CD14-positive monocyte (primary cell): ENCODE measurements around the gene LRRTM4. TPM values are rescaled to one million over a fixed set of nuclear protein-coding genes. Genes with fewer than 3 reads are reported as not detected.
"Not testable (repeated sequence)": the region's sequence is repeated elsewhere in the genome, so short reads cannot be mapped to it uniquely, and the experiment has no call there.

Experiments
- DNase-seq, 3 donors: peaks; one replicate each; pipeline ENCODE4 v3.0.0-alpha.2; 2011 to 2022
- H2AFZ ChIP-seq: 2 replicates; pipeline ENCODE4 v1.6.0; 2012; ENCODE audit warnings: mild to moderate bottlenecking, low read depth, low read length, inconsistent platforms; ENCODE audit not compliant: insufficient read depth, poor library complexity, severe bottlenecking
- H3K27ac ChIP-seq, 2 donors: 1 replicate in 1 of 2; 2 replicates in 1 of 2; pipeline ENCODE4 v1.5.1; 2012 to 2013; ENCODE audit warnings: low read length in 2 of 2, control low read depth in 1 of 2, inconsistent platforms in 1 of 2, low read depth in 1 of 2, mild to moderate bottlenecking in 1 of 2
- H3K27me3 ChIP-seq, 2 donors: one replicate each; pipeline versions ENCODE4 v1.6.0 to v1.6.1; 2011 to 2013; ENCODE audit warnings: low read length in 2 of 2; ENCODE audit not compliant: control insufficient read depth in 2 of 2, insufficient read depth in 2 of 2
- H3K36me3 ChIP-seq, 2 donors: replicated peaks in 1 of 2; 1 replicate in 1 of 2; 2 replicates in 1 of 2; pipeline versions ENCODE4 v1.5.1 to v1.6.1; 2012 to 2013; ENCODE audit warnings: low read length in 2 of 2, control low read depth in 1 of 2, inconsistent platforms in 1 of 2, mild to moderate bottlenecking in 1 of 2; ENCODE audit not compliant: insufficient read depth in 2 of 2, control insufficient read depth in 1 of 2
- H3K4me1 ChIP-seq, 2 donors: 1 replicate in 1 of 2; 2 replicates in 1 of 2; pipeline versions ENCODE4 v1.5.1 to v1.6.1; 2012 to 2013; ENCODE audit warnings: low read length in 2 of 2, control low read depth in 1 of 2, inconsistent platforms in 1 of 2, mild to moderate bottlenecking in 1 of 2, moderate library complexity in 1 of 2; ENCODE audit not compliant: insufficient read depth in 2 of 2, control insufficient read depth in 1 of 2
- H3K4me2 ChIP-seq: replicated peaks from 2 replicates; pipeline ENCODE3; 2012; ENCODE audit warnings: low read length, moderate library complexity, mild to moderate bottlenecking; ENCODE audit not compliant: poor library complexity, severe bottlenecking; ENCODE audit errors: extremely low read depth
- H3K4me3 ChIP-seq, 3 experiments: fragments of 200-600 bp in 1 of 3; sonication (generic) in 1 of 3; replicated peaks in 1 of 3; 1 replicate in 2 of 3; 2 replicates in 1 of 3; pipeline ENCODE4 v1.5.1; 2011 to 2013; ENCODE audit warnings: low read length in 3 of 3, mild to moderate bottlenecking in 3 of 3, control low read depth in 2 of 3, low read depth in 2 of 3, inconsistent platforms in 1 of 3, moderate library complexity in 1 of 3
- H3K79me2 ChIP-seq: 2 replicates; pipeline ENCODE4 v1.6.0; 2012; ENCODE audit warnings: mild to moderate bottlenecking, control low read depth, inconsistent platforms, low read length, moderate library complexity; ENCODE audit not compliant: insufficient read depth
- H3K9ac ChIP-seq: 2 replicates; pipeline ENCODE4 v1.6.0; 2017; ENCODE audit warnings: low read length, mild to moderate bottlenecking; ENCODE audit not compliant: insufficient read depth, poor library complexity, severe bottlenecking
- H3K9me3 ChIP-seq, 2 donors: replicated peaks in 1 of 2; 1 replicate in 1 of 2; 2 replicates in 1 of 2; pipeline versions ENCODE4 v1.5.1 to v1.6.1; 2012 to 2013; ENCODE audit warnings: low read length in 2 of 2, control low read depth in 1 of 2; ENCODE audit not compliant: control insufficient read depth in 1 of 2, insufficient read depth in 1 of 2
- H4K20me1 ChIP-seq: 2 replicates; pipeline ENCODE4 v1.6.0; 2012; ENCODE audit warnings: mild to moderate bottlenecking, low read length, control low read depth, moderate library complexity; ENCODE audit not compliant: insufficient read depth
- H3K27ac Mint-ChIP-seq, 7 donors: one replicate each; pipeline ENCODE4 v1.8.0; 2020; ENCODE audit warnings: mild to moderate bottlenecking in 7 of 7, mixed read lengths in 7 of 7, moderate library complexity in 6 of 7, inconsistent platforms in 2 of 7
- H3K27me3 Mint-ChIP-seq, 3 donors: one replicate each; pipeline ENCODE4 v1.8.0; 2021 to 2022; ENCODE audit warnings: low read depth in 3 of 3, mild to moderate bottlenecking in 3 of 3, mixed read lengths in 3 of 3, moderate library complexity in 3 of 3, inconsistent platforms in 1 of 3
- H3K36me3 Mint-ChIP-seq, 2 donors: one replicate each; pipeline ENCODE4 v1.8.0; 2020; ENCODE audit warnings: mixed read lengths in 2 of 2, inconsistent platforms in 1 of 2, mild to moderate bottlenecking in 1 of 2
- H3K4me1 Mint-ChIP-seq: one replicate; pipeline ENCODE4 v1.8.0; 2020; ENCODE audit warnings: mild to moderate bottlenecking, mixed read lengths
- H3K4me3 Mint-ChIP-seq, 2 donors: one replicate each; pipeline ENCODE4 v1.8.0; 2020; ENCODE audit warnings: mild to moderate bottlenecking in 2 of 2, mixed read lengths in 2 of 2, moderate library complexity in 1 of 2
- H3K9me3 Mint-ChIP-seq, 7 donors: one replicate each; pipeline ENCODE4 v1.8.0; 2020 to 2022; ENCODE audit warnings: mixed read lengths in 7 of 7, mild to moderate bottlenecking in 6 of 7, moderate library complexity in 6 of 7, inconsistent platforms in 2 of 7
- WGBS: methylation state at CpG from one replicate; pipeline ENCODE4 v1.1.5; 2013; ENCODE audit warnings: missing lambda C conversion rate; ENCODE audit not compliant: insufficient coverage; 5-methylcytosine and 5-hydroxymethylcytosine counted together
- intact Hi-C, 2 donors: fragments of 100-400 bp; cut with micrococcal nuclease; formaldehyde crosslinking; loops; one replicate each; pipeline versions ENCODE4 v1.15.0 to v1.15.1; 2023
- polyA plus RNA-seq, 3 donors: library from polyadenylated mRNA; depleted of rRNA in 1 of 3; unstranded in 2 of 3; stranded (reverse) in 1 of 3; fragments of 300-500 nt in 2 of 3; fragments of >200 nt in 1 of 3; fragmentation: Illumina TruSeq in 2 of 3; gene quantifications; 1 replicate in 2 of 3; 2 replicates in 1 of 3; pipeline ENCODE4 v1.2.3, GENCODE V29; 2012 to 2021
- TF ChIP-seq, protein P1 (sequence below): fragments of 200-600 bp; IDR thresholded peaks from one replicate; pipeline ENCODE4 v1.8.0; 2022; ENCODE audit warnings: antibody characterized with exemption, mild to moderate bottlenecking

LRRTM4 gene
- polyA plus RNA-seq, 3 donors = not detected

- Histone ChIP-seq H3K4me3 (no peak overlapping the region), H3K9me3 (peaks cover 0 to 3% of the 10 kb centered on the region in 2 donors), H3K4me2 (no peak overlapping the region), H3K27ac (no peak overlapping the region), H4K20me1 (no peaks in the 10 kb centered on the region), H3K27me3 (no peaks in the 10 kb centered on the region), H3K9ac (no peak overlapping the region), H2AFZ (no peak overlapping the region), H3K36me3 (no peaks in the 10 kb centered on the region), H3K4me1 (no peaks in the 10 kb centered on the region), H3K79me2 (no peaks in the 10 kb centered on the region)
- no CpG with 5 or more reads among the region's 2 CpGs for WGBS
- Mint-ChIP-seq H3K27me3 (no peaks in the 10 kb centered on the region), H3K36me3 (no peaks in the 10 kb centered on the region), H3K4me1 (no peaks in the 10 kb centered on the region), H3K4me3 (no peak overlapping the region), H3K27ac (no peak overlapping the region), H3K9me3 (peaks cover 3 to 8% (median 4%) of the 10 kb centered on the region in 7 donors)
- intact Hi-C loops = no loop called here
- DNase-seq = no peak
- TF ChIP-seq, protein P1, sequence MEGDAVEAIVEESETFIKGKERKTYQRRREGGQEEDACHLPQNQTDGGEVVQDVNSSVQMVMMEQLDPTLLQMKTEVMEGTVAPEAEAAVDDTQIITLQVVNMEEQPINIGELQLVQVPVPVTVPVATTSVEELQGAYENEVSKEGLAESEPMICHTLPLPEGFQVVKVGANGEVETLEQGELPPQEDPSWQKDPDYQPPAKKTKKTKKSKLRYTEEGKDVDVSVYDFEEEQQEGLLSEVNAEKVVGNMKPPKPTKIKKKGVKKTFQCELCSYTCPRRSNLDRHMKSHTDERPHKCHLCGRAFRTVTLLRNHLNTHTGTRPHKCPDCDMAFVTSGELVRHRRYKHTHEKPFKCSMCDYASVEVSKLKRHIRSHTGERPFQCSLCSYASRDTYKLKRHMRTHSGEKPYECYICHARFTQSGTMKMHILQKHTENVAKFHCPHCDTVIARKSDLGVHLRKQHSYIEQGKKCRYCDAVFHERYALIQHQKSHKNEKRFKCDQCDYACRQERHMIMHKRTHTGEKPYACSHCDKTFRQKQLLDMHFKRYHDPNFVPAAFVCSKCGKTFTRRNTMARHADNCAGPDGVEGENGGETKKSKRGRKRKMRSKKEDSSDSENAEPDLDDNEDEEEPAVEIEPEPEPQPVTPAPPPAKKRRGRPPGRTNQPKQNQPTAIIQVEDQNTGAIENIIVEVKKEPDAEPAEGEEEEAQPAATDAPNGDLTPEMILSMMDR = no peak
These were observed 352.8 kb downstream of the LRRTM4 start for GRCh38 chr2:77169426-77169825.

- H3K27ac ChIP-seq, H3K36me3 ChIP-seq, H3K27ac Mint-ChIP-seq, intact Hi-C loops, H4K20me1 ChIP-seq, DNase-seq, H3K27me3 Mint-ChIP-seq, H3K79me2 ChIP-seq, H3K4me1 ChIP-seq, H3K4me1 Mint-ChIP-seq, H3K36me3 Mint-ChIP-seq, H3K27me3 ChIP-seq, H3K4me2 ChIP-seq, H3K4me3 Mint-ChIP-seq, H3K9ac ChIP-seq, H3K4me3 ChIP-seq, H2AFZ ChIP-seq: not testable (repeated sequence)
- H3K9me3 Mint-ChIP-seq = peaks cover 4 to 11% (median 6%) of the 10 kb centered on the region in 7 donors
- peaks cover 8 to 16% of the 10 kb centered on the region in 2 donors for H3K9me3 ChIP-seq
These were observed 358.2 kb downstream of the LRRTM4 start for GRCh38 chr2:77164021-77164420.
